ENCODE measurements around the gene FSTL4. TPM values are rescaled to one million over a fixed set of nuclear protein-coding genes. Genes with fewer than 3 reads are reported as not detected.

FSTL4 gene
- total and polyA plus RNA-seq, 2 experiments from 2014 or later, result 1.4 to 2.8 TPM

- Histone ChIP-seq H3K27ac (ENCODE audit: low read depth) (no peak overlapping the region), H3K4me1 (ENCODE audit: insufficient read depth) (no peaks in the 10 kb centered on the region), H3F3A (replicated peaks; ENCODE audit: low read depth) (no peaks in the 10 kb centered on the region), H4K20me1 (replicated peaks; ENCODE audit: insufficient read depth) (no peaks in the 10 kb centered on the region), H3K27me3 (ENCODE audit: insufficient read depth) (no peaks in the 10 kb centered on the region), H3K9me2 (ENCODE audit: insufficient read depth) (0 out of 2 replicates have a peak, but pooled peaks cover 5% of the 10 kb centered on the region), H3K36me3 (ENCODE audit: insufficient read depth) (no peaks in the 10 kb centered on the region), H3K79me2 (replicated peaks; ENCODE audit: insufficient read depth) (no peaks in the 10 kb centered on the region), H3K4me3 (no peak overlapping the region), H3K4me2 (no peak overlapping the region), H2AFZ (no peak overlapping the region)
- DNase-seq (ENCODE audit: low spot score) (no peak), ATAC-seq (no peak)
- TF ChIP-seq STAT1 (IDR thresholded peaks at IDR 0.05; ENCODE audit: unreplicated experiment), result no peak
- TF ChIP-seq ZNF331 (CRISPR knock-in tag; IDR thresholded peaks at IDR 0.05; ENCODE audit: low read depth), result no peak
- no peak for TF ChIP-seq NANOG (IDR thresholded peaks at IDR 0.05; ENCODE audit: borderline replicate concordance)
- no peak for TF ChIP-seq REST (IDR thresholded peaks at IDR 0.05; ENCODE audit: unreplicated experiment)
- TF ChIP-seq POLR2AphosphoS5 (IDR thresholded peaks at IDR 0.05; ENCODE audit: low read depth), result no peak
- TF ChIP-seq ZNF462 (CRISPR knock-in tag; IDR thresholded peaks at IDR 0.05), result no peak
- no peak for TF ChIP-seq ZNF114 (CRISPR knock-in tag; IDR thresholded peaks at IDR 0.05)
- TF ChIP-seq JUNB (IDR thresholded peaks at IDR 0.05; ENCODE audit: unreplicated experiment), result no peak
- no peak for TF ChIP-seq ETS1 (IDR thresholded peaks at IDR 0.05)
- no peak for TF ChIP-seq EZH2phosphoT487 (IDR thresholded peaks at IDR 0.05; ENCODE audit: unreplicated experiment)
- Mint-ChIP-seq H3K9me3 (no peaks in the 10 kb centered on the region), H3K4me1 (peaks cover 6% of the 10 kb centered on the region; the same call in 1 of the 3 replicates), H3K27me3 (ENCODE audit: insufficient read depth, low read depth, poor library complexity) (no peaks in the 10 kb centered on the region), H3K36me3 (ENCODE audit: low read depth) (no peaks in the 10 kb centered on the region), H3K27ac (no peak overlapping the region), H3K4me3 (no peak overlapping the region)
These were observed 202.0 kb downstream of the FSTL4 start for GRCh38 chr5:133410335-133410828.
